WTC11 (cell line): ENCODE results near the gene SPTY2D1. TPM values are rescaled to one million over a fixed set of nuclear protein-coding genes. Genes with fewer than 3 reads are reported as not detected.

Experiments used
- ATAC-seq: fragments of 200-7000 bp; cut with Tn5 transposase; 2 replicates; pipeline ENCODE4 v1.10.0; 2021; ENCODE audit warnings: mild to moderate bottlenecking, moderate library complexity
- Bru-seq: library from RNA; stranded (reverse); fragments of 400-500 nt; gene quantifications from one replicate; lab custom pipeline; 2021; lab: Mats Ljungman, UMichigan
- CTCF ChIA-PET: fragments of 300-600 bp; sonication (Branson Sonifier 250); formaldehyde crosslinking; loops from one replicate; lab custom pipeline; 2021; ENCODE audit warnings: antibody characterized with exemption; lab: Charles Lee
- POLR2A ChIA-PET: fragments of 350-600 bp; sonication (Branson Sonifier 250); formaldehyde crosslinking; loops from one replicate; lab custom pipeline; 2021; ENCODE audit warnings: antibody characterized with exemption; lab: Charles Lee
- DNase-seq: peaks from one replicate; pipeline ENCODE4 v3.0.0; 2021; ENCODE audit warnings: low spot score
- H3K27ac Mint-ChIP-seq: 2 replicates; pipeline ENCODE4 v1.8.0; 2021; ENCODE audit warnings: mixed read lengths
- H3K27me3 Mint-ChIP-seq: 2 replicates; pipeline ENCODE4 v1.8.0; 2021; ENCODE audit warnings: low read depth, mild to moderate bottlenecking, moderate library complexity, mixed read lengths
- H3K36me3 Mint-ChIP-seq: 2 replicates; pipeline ENCODE4 v1.8.0; 2021; ENCODE audit warnings: mixed read lengths
- H3K4me1 Mint-ChIP-seq: 2 replicates; pipeline ENCODE4 v1.8.0; 2022; ENCODE audit warnings: mixed read lengths
- H3K4me3 Mint-ChIP-seq: 2 replicates; pipeline ENCODE4 v1.8.0; 2021; ENCODE audit warnings: mild to moderate bottlenecking, moderate library complexity, mixed read lengths
- H3K9me3 Mint-ChIP-seq: 2 replicates; pipeline ENCODE4 v1.8.0; 2021; ENCODE audit warnings: mixed read lengths
- CREB1 ChIP-seq: sonication (generic); formaldehyde crosslinking; IDR thresholded peaks from 2 replicates; pipeline ENCODE4 v1.8.0; 2023; ENCODE audit warnings: mild to moderate bottlenecking, missing genetic modification reagents
- ETV6 ChIP-seq: sonication (generic); formaldehyde crosslinking; IDR thresholded peaks from 2 replicates; pipeline ENCODE4 v1.8.1; 2022; ENCODE audit warnings: mild to moderate bottlenecking, missing genetic modification reagents
- FOXK1 ChIP-seq: sonication (generic); formaldehyde crosslinking; IDR thresholded peaks from 2 replicates; pipeline ENCODE4 v1.8.0; 2022; ENCODE audit warnings: mild to moderate bottlenecking, moderate library complexity, missing genetic modification reagents
- FOXP1 ChIP-seq: sonication (generic); formaldehyde crosslinking; IDR thresholded peaks from 2 replicates; pipeline ENCODE4 v1.8.0; 2022; ENCODE audit warnings: missing genetic modification reagents, mild to moderate bottlenecking, moderate library complexity, borderline replicate concordance
- GABPB1 ChIP-seq: sonication (generic); formaldehyde crosslinking; IDR thresholded peaks from 2 replicates; pipeline ENCODE4 v1.8.1; 2023; ENCODE audit warnings: mild to moderate bottlenecking, missing genetic modification reagents
- JAZF1 ChIP-seq: fragments of 250-450 bp; sonication (Bioruptor Pico); IDR thresholded peaks from 2 replicates; pipeline ENCODE4 v1.9.0; 2021; ENCODE audit warnings: moderate library complexity, mild to moderate bottlenecking, inconsistent platforms
- MYBL2 ChIP-seq: sonication (generic); formaldehyde crosslinking; IDR thresholded peaks from 2 replicates; pipeline ENCODE4 v1.8.1; 2023; ENCODE audit warnings: mild to moderate bottlenecking, moderate library complexity, missing genetic modification reagents
- NFATC4 ChIP-seq: fragments of 250-450 bp; sonication (Bioruptor Pico); IDR thresholded peaks from 2 replicates; pipeline ENCODE4 v1.9.0; 2021; ENCODE audit warnings: mild to moderate bottlenecking
- NFE2L1 ChIP-seq: sonication (generic); formaldehyde crosslinking; IDR thresholded peaks from 2 replicates; pipeline ENCODE4 v1.8.1; 2023; ENCODE audit warnings: missing genetic modification reagents
- SP1 ChIP-seq: sonication (generic); formaldehyde crosslinking; conservative IDR thresholded peaks from 2 replicates; pipeline ENCODE4 v1.8.1; 2022; ENCODE audit warnings: missing genetic modification reagents
- ZBTB21 ChIP-seq: sonication (generic); formaldehyde crosslinking; IDR thresholded peaks from 2 replicates; pipeline ENCODE4 v1.8.1; 2023; ENCODE audit warnings: mild to moderate bottlenecking, missing genetic modification reagents, borderline replicate concordance
- ZNF232 ChIP-seq: sonication (generic); formaldehyde crosslinking; IDR thresholded peaks from 2 replicates; pipeline ENCODE4 v1.8.0; 2022; ENCODE audit warnings: mild to moderate bottlenecking, missing genetic modification reagents
- long read RNA-seq, 3 experiments: library from RNA in 1 of 3; library from capped mRNA in 1 of 3; library from polyadenylated mRNA in 1 of 3; unstranded in 2 of 3; stranded (forward) in 1 of 3; transcript quantifications; one replicate each; pipeline ENCODE4 v2.0.0, GENCODE V29; 2021
- total RNA-seq: library from RNA; stranded (reverse); gene quantifications from 3 replicates; pipeline ENCODE4 v1.2.3, GENCODE V29; 2021
- TF ChIP-seq, protein P1 (sequence below): sonication (generic); formaldehyde crosslinking; IDR thresholded peaks from 2 replicates; pipeline ENCODE4 v1.8.0; 2022; ENCODE audit warnings: mild to moderate bottlenecking, missing genetic modification reagents
- TF ChIP-seq, protein P2 (sequence below): sonication (generic); formaldehyde crosslinking; IDR thresholded peaks from 2 replicates; pipeline ENCODE4 v1.8.1; 2022; ENCODE audit warnings: mild to moderate bottlenecking, moderate library complexity, missing genetic modification reagents
- TF ChIP-seq, protein P3 (sequence below): sonication (generic); formaldehyde crosslinking; IDR thresholded peaks from 2 replicates; pipeline ENCODE4 v1.8.0; 2022; ENCODE audit warnings: mild to moderate bottlenecking, missing genetic modification reagents
- TF ChIP-seq, protein P4 (sequence below): sonication (generic); formaldehyde crosslinking; IDR thresholded peaks from 2 replicates; pipeline ENCODE4 v1.8.1; 2023; ENCODE audit warnings: mild to moderate bottlenecking, moderate library complexity, missing genetic modification reagents
- TF ChIP-seq, protein P5 (sequence below): sonication (generic); formaldehyde crosslinking; IDR thresholded peaks from 2 replicates; pipeline ENCODE4 v1.8.1; 2022; ENCODE audit warnings: mild to moderate bottlenecking, missing genetic modification reagents, moderate library complexity, borderline replicate concordance
- TF ChIP-seq, protein P6 (sequence below): fragments of 250-450 bp; sonication (Bioruptor Pico); IDR thresholded peaks from 2 replicates; pipeline ENCODE4 v1.9.0; 2021; ENCODE audit warnings: mild to moderate bottlenecking
- TF ChIP-seq, protein P7 (sequence below): sonication (generic); formaldehyde crosslinking; IDR thresholded peaks from 2 replicates; pipeline ENCODE4 v1.8.1; 2023; ENCODE audit warnings: mild to moderate bottlenecking, missing genetic modification reagents, moderate library complexity

The SPTY2D1 gene, protein sequence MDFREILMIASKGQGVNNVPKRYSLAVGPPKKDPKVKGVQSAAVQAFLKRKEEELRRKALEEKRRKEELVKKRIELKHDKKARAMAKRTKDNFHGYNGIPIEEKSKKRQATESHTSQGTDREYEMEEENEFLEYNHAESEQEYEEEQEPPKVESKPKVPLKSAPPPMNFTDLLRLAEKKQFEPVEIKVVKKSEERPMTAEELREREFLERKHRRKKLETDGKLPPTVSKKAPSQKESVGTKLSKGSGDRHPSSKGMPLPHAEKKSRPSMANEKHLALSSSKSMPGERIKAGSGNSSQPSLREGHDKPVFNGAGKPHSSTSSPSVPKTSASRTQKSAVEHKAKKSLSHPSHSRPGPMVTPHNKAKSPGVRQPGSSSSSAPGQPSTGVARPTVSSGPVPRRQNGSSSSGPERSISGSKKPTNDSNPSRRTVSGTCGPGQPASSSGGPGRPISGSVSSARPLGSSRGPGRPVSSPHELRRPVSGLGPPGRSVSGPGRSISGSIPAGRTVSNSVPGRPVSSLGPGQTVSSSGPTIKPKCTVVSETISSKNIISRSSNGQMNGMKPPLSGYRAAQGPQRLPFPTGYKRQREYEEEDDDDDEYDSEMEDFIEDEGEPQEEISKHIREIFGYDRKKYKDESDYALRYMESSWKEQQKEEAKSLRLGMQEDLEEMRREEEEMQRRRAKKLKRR
- 14.0 to 14.3 TPM (median 14.3 TPM) in 3 replicates for total RNA-seq
- Bru-seq, nascent RNA = percentile 83 among the genes with signal in this experiment
- long read RNA-seq, experiment 1, full-length matches to known transcripts = 48 of 69 reads
- long read RNA-seq, experiment 1, partial matches to known transcripts = 10 of 69 reads
- long read RNA-seq, experiment 1, other reads (novel, unspliced or antisense) = 11 of 69 reads
- long read RNA-seq, experiment 2, full-length matches to known transcripts = 4 of 17 reads
- long read RNA-seq, experiment 2, partial matches to known transcripts = 13 of 17 reads
- long read RNA-seq, experiment 2, other reads (novel, unspliced or antisense) = 0 of 17 reads
- long read RNA-seq, experiment 3, full-length matches to known transcripts = 3 of 10 reads
- long read RNA-seq, experiment 3, partial matches to known transcripts = 4 of 10 reads
- long read RNA-seq, experiment 3, other reads (novel, unspliced or antisense) = 3 of 10 reads

DNA sequence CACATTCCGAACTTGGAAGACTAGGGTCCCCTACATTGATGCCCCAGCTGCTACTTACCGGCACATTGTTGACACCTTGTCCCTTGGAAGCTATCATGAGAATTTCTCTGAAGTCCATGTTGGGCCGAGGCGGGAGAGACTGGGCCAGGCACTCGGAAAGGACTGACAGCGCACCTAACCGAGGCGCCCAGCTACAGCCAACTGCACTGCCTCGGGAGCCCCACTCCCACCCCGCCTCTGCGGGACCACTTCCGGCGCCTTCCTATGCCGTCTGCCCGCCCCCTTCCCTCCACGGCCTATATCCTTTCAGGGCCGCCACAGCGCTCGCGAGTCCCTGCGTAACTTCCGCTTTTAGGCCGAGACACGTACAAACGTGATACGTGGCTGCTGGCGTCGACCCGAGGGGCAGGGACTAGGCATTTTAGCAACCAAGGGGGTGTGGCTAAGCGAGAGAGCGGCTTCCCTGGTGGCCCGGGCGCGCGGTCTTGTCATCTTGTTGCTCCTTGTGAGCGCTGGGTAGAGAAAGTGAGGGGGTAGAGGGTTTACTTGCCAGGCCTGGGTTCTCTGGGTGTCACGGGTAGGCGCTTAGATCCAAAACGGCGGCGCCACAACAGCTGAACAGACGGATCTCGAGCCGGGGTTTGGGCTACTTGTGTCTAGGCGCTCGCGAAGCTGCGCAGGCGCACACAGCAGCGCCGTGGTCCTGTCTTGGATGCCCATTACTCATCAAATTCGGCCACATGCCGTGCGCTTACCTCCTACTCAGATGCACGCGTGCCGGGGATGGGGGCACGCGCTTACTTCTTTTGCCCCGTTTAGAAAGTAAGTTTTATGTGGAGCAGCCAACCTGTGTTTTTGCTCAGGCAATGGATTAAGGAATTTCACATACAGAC is at the start of gene SPTY2D1:
TSS of gene SPTY2D1 (minus strand) at position 203 of the 893 bp plus-strand sequence. CDS start at position 118, 85 bp downstream.
- Mint-ChIP-seq H3K4me3 (peak within 1 kb of the TSS; percentile 99), H3K27me3 (peaks cover 7% of the 10 kb centered on the region; the same call in 1 of the 2 replicates), H3K9me3 (no peaks in the 10 kb centered on the region), H3K36me3 (no peaks in the 10 kb centered on the region), H3K4me1 (peaks cover 16% of the 10 kb centered on the region), H3K27ac (peak within 1 kb of the TSS; percentile 99)
- CTCF ChIA-PET = interaction anchor here (0.9 to 2.2 kb wide), 5 partner anchors 16 to 519 kb away, joined by 3 to 7 read pairs (median 3); no protein-coding TSS in a partner anchor
- POLR2A ChIA-PET = interaction anchor here (0.9 to 1.6 kb wide), 4 partner anchors 20 to 108 kb away, joined by 3 to 6 read pairs (median 4); partner anchors contain the start of genes TSG101 and UEVLD
- peak; percentile 98 for DNase-seq
- ATAC-seq = peak; percentile 98
- TF ChIP-seq, protein P1, sequence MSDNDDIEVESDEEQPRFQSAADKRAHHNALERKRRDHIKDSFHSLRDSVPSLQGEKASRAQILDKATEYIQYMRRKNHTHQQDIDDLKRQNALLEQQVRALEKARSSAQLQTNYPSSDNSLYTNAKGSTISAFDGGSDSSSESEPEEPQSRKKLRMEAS (CRISPR knock-in tag) = 0 out of 2 replicates have a peak, but pooled peaks have one; percentile 65
- TF ChIP-seq JAZF1 (CRISPR knock-in tag) = no peak
- TF ChIP-seq, protein P2, sequence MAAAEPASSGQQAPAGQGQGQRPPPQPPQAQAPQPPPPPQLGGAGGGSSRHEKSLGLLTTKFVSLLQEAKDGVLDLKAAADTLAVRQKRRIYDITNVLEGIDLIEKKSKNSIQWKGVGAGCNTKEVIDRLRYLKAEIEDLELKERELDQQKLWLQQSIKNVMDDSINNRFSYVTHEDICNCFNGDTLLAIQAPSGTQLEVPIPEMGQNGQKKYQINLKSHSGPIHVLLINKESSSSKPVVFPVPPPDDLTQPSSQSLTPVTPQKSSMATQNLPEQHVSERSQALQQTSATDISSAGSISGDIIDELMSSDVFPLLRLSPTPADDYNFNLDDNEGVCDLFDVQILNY (CRISPR knock-in tag) = peak; percentile 31; the same call in 1 of the 2 replicates
- TF ChIP-seq, protein P3, sequence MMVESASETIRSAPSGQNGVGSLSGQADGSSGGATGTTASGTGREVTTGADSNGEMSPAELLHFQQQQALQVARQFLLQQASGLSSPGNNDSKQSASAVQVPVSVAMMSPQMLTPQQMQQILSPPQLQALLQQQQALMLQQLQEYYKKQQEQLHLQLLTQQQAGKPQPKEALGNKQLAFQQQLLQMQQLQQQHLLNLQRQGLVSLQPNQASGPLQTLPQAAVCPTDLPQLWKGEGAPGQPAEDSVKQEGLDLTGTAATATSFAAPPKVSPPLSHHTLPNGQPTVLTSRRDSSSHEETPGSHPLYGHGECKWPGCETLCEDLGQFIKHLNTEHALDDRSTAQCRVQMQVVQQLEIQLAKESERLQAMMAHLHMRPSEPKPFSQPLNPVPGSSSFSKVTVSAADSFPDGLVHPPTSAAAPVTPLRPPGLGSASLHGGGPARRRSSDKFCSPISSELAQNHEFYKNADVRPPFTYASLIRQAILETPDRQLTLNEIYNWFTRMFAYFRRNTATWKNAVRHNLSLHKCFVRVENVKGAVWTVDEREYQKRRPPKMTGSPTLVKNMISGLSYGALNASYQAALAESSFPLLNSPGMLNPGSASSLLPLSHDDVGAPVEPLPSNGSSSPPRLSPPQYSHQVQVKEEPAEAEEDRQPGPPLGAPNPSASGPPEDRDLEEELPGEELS (CRISPR knock-in tag) = no peak
- peak; percentile 79; the same call in 1 of the 2 replicates for TF ChIP-seq CREB1 (CRISPR knock-in tag)
- 0 out of 2 replicates have a peak, but pooled peaks have one; percentile 18 for TF ChIP-seq NFATC4
- TF ChIP-seq FOXK1 (CRISPR knock-in tag) = peak; percentile 92
- peak; percentile 96 for TF ChIP-seq ZBTB21 (CRISPR knock-in tag)
- TF ChIP-seq MYBL2 (CRISPR knock-in tag) = 0 out of 2 replicates have a peak, but pooled peaks have one; percentile 44
- TF ChIP-seq ETV6 (CRISPR knock-in tag) = peak; percentile 28; the same call in 1 of the 2 replicates
- TF ChIP-seq, protein P4, sequence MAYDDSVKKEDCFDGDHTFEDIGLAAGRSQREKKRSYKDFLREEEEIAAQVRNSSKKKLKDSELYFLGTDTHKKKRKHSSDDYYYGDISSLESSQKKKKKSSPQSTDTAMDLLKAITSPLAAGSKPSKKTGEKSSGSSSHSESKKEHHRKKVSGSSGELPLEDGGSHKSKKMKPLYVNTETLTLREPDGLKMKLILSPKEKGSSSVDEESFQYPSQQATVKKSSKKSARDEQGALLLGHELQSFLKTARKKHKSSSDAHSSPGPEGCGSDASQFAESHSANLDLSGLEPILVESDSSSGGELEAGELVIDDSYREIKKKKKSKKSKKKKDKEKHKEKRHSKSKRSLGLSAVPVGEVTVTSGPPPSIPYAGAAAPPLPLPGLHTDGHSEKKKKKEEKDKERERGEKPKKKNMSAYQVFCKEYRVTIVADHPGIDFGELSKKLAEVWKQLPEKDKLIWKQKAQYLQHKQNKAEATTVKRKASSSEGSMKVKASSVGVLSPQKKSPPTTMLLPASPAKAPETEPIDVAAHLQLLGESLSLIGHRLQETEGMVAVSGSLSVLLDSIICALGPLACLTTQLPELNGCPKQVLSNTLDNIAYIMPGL = 0 out of 2 replicates have a peak, but pooled peaks have one; percentile 24
- TF ChIP-seq FOXP1 (CRISPR knock-in tag) = 0 out of 2 replicates have a peak, but pooled peaks have one; percentile 78
- 0 out of 2 replicates have a peak, but pooled peaks have one; percentile 40 for TF ChIP-seq ZNF232 (CRISPR knock-in tag)
- TF ChIP-seq GABPB1 (CRISPR knock-in tag) = peak; percentile 76; the same call in 1 of the 2 replicates
- TF ChIP-seq NFE2L1 = peak; percentile 70; the same call in 1 of the 2 replicates
- TF ChIP-seq, protein P5, sequence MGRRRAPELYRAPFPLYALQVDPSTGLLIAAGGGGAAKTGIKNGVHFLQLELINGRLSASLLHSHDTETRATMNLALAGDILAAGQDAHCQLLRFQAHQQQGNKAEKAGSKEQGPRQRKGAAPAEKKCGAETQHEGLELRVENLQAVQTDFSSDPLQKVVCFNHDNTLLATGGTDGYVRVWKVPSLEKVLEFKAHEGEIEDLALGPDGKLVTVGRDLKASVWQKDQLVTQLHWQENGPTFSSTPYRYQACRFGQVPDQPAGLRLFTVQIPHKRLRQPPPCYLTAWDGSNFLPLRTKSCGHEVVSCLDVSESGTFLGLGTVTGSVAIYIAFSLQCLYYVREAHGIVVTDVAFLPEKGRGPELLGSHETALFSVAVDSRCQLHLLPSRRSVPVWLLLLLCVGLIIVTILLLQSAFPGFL (CRISPR knock-in tag) = no peak
- TF ChIP-seq, protein P6, sequence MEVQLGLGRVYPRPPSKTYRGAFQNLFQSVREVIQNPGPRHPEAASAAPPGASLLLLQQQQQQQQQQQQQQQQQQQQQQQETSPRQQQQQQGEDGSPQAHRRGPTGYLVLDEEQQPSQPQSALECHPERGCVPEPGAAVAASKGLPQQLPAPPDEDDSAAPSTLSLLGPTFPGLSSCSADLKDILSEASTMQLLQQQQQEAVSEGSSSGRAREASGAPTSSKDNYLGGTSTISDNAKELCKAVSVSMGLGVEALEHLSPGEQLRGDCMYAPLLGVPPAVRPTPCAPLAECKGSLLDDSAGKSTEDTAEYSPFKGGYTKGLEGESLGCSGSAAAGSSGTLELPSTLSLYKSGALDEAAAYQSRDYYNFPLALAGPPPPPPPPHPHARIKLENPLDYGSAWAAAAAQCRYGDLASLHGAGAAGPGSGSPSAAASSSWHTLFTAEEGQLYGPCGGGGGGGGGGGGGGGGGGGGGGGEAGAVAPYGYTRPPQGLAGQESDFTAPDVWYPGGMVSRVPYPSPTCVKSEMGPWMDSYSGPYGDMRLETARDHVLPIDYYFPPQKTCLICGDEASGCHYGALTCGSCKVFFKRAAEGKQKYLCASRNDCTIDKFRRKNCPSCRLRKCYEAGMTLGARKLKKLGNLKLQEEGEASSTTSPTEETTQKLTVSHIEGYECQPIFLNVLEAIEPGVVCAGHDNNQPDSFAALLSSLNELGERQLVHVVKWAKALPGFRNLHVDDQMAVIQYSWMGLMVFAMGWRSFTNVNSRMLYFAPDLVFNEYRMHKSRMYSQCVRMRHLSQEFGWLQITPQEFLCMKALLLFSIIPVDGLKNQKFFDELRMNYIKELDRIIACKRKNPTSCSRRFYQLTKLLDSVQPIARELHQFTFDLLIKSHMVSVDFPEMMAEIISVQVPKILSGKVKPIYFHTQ = 0 out of 2 replicates have a peak, but pooled peaks have one; percentile 25
- peak; percentile 98 for TF ChIP-seq SP1 (CRISPR knock-in tag)
- TF ChIP-seq, protein P7, sequence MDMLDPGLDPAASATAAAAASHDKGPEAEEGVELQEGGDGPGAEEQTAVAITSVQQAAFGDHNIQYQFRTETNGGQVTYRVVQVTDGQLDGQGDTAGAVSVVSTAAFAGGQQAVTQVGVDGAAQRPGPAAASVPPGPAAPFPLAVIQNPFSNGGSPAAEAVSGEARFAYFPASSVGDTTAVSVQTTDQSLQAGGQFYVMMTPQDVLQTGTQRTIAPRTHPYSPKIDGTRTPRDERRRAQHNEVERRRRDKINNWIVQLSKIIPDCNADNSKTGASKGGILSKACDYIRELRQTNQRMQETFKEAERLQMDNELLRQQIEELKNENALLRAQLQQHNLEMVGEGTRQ = no peak
